ENCODE results near the gene TDRD9.

DNA sequence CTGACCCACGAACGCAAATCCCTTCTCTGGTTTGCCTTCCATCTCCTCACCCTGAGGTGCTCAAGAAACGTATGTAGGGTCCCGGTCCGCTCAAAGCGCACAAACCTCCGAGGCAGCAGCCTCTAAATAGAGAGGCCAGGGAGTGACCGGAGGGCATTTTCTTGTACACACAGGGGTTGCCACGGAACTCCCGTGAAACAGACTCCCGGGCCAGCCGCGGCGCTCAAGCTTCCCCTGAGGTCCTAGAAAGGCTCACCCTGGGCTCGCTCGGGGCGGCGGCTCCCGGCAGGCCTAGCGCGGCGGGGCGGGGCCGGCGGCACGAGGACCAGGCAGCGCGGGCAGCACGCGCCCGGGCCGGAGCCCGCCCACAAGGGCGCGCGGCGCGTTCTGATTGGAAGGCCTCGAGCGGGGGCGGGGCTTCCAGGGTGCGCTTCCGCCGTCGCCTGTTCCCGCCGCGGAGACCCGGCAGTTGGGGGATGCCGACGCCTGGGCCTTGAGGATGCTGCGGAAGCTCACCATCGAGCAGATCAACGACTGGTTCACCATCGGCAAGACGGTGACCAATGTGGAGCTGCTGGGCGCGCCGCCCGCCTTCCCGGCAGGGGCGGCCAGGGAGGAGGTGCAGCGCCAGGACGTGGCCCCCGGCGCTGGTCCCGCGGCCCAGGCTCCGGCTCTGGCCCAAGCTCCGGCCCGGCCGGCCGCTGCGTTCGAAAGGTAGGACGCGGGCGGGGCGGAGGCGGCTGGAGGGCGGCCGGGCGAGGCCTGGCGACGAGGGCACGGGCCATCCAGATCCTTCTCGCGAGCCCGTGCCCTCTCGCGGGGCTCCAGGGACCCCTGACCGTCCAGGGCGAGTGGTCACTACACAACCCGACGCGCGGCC is at the start of gene TDRD9:
- no peak for TF ChIP-seq CTCF (conservative IDR thresholded peaks at IDR 0.05; ENCODE audit: low read depth, low read length)
- no peak for TF ChIP-seq EZH2 (IDR thresholded peaks at IDR 0.05; ENCODE audit: low read length, unreplicated experiment)
